ENCODE results near the gene AGXT. TPM values are rescaled to one million over a fixed set of nuclear protein-coding genes. Genes with fewer than 3 reads are reported as not detected.

AGXT gene
- total RNA-seq, 1 experiment from 2014 or later, result not detected

DNA sequence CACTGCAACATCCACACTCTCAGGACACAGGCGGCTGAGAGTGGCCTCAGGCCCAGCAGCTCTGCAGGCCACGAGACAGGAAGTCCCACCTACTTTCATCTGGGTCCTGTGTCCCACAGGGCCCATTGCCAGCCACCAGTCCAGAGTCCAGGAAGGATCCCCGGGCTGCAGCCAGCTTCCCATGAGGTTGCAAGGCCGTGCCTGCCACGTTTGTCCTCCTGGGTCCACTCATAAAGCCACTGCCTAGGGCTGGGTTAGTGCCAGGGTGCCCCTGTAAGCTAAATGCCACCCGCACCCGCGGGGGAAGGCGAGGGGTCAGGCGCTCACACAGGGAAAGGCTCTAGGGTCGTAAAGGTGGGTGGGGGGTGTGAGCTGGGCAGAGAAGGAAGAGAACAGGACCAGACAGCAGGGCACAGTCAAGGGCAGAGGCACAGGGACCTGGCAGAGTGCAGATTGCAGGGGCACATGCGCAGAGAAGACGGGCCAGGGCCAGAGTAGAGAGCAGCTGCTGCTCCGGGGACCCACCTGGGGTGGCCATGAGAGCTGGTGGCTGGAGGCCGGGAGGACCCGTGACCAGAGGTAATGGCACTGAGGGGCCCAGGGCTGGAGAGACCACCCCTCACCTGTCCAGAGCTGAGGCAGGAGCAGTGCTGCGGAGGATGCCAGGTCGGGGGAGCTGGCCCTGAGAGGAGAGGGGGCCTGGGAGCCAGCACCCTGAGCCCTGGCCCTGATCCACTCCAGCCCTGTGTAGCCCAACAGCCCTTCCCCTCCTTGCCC is 8.0 kb downstream of the AGXT start:
- Histone ChIP-seq H3K9me3 (ENCODE audit: low read length) (no peaks in the 10 kb centered on the region), H3K9ac (ENCODE audit: low read length) (no peak overlapping the region), H3K4me3 (ENCODE audit: low read length) (no peak overlapping the region), H3K4me1 (ENCODE audit: low read length) (peaks cover 3% of the 10 kb centered on the region), H3K36me3 (ENCODE audit: insufficient read depth, low read length) (no peaks in the 10 kb centered on the region), H4K20me1 (ENCODE audit: insufficient read depth, low read depth, low read length) (0 out of 2 replicates have a peak, but pooled peaks cover 4% of the 10 kb centered on the region), H3K4me2 (ENCODE audit: low read depth, low read length, poor library complexity, severe bottlenecking) (no peak overlapping the region), H3K27me3 (ENCODE audit: low read length) (no peaks in the 10 kb centered on the region), H2AFZ (ENCODE audit: low read length) (no peak overlapping the region), H3K27ac (ENCODE audit: low read length) (no peak overlapping the region), H3K9me2 (replicated peaks; ENCODE audit: insufficient read depth, low read length) (no peaks in the 10 kb centered on the region), H3K79me2 (ENCODE audit: low read length) (no peaks in the 10 kb centered on the region)
- DNase-seq, result no peak

DNA sequence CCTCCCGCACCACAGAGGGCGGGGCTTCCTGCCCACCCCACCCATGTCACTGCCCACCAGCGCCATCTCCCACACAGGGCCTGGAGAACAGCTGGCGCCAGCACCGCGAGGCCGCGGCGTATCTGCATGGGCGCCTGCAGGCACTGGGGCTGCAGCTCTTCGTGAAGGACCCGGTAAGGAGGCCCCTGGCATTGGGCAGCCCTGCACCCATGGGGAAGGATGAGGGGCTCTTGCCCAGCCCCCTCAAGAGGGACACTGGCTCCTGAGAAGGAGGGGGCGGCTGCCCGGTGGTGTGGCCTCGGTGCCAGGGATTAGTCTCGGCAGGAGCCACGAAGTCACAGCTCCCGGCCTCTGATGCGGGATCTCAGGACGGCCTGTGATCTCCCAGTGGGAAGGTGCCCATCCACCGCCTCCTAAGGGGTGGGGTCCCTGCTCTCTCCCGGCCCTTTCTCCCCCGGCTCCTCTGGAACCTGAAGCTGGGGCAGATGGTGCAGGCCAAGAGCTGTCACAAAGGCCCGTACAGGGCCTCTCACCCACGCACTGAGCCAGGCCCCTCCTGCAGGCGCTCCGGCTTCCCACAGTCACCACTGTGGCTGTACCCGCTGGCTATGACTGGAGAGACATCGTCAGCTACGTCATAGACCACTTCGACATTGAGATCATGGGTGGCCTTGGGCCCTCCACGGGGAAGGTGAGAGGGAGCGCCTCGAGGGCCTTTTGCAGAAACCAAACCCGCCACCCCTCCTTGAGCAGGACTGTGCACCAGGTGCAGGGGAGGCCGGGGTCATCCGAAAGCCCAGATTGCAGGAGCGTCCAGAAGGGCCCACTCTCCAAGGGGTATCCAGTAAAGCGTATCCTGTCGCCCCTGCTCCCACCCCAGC is 9.1 kb downstream of the AGXT start:
- H3K36me3 ChIP-seq (ENCODE audit: insufficient read depth, low read length), result no peaks in the 10 kb centered on the region
- no peaks in the 10 kb centered on the region for H3K79me2 ChIP-seq (ENCODE audit: low read length)
- H3K9ac ChIP-seq (ENCODE audit: low read length), result no peak overlapping the region
- H3K4me3 ChIP-seq (ENCODE audit: low read length), result no peak overlapping the region
- DNase-seq, result no peak
- peaks cover 3% of the 10 kb centered on the region for H3K4me1 ChIP-seq (ENCODE audit: low read length)
- H4K20me1 ChIP-seq (ENCODE audit: insufficient read depth, low read depth, low read length), result 0 out of 2 replicates have a peak, but pooled peaks cover 4% of the 10 kb centered on the region
- H3K4me2 ChIP-seq (ENCODE audit: low read depth, low read length, poor library complexity, severe bottlenecking), result no peak overlapping the region
- H3K27ac ChIP-seq (ENCODE audit: low read length), result no peak overlapping the region
- H3K9me2 ChIP-seq (replicated peaks; ENCODE audit: insufficient read depth, low read length), result no peaks in the 10 kb centered on the region
- H2AFZ ChIP-seq (ENCODE audit: low read length), result no peak overlapping the region
- no peaks in the 10 kb centered on the region for H3K27me3 ChIP-seq (ENCODE audit: low read length)
- no peaks in the 10 kb centered on the region for H3K9me3 ChIP-seq (ENCODE audit: low read length)

GRCh38 chr2:240878341-240878936 is 9.8 kb downstream of the AGXT start:
- no peaks in the 10 kb centered on the region for H3K9me3 ChIP-seq (ENCODE audit: low read length)
- H2AFZ ChIP-seq (ENCODE audit: low read length), result no peak overlapping the region
- no peaks in the 10 kb centered on the region for H3K9me2 ChIP-seq (replicated peaks; ENCODE audit: insufficient read depth, low read length)
- no peaks in the 10 kb centered on the region for H3K27me3 ChIP-seq (ENCODE audit: low read length)
- no peak overlapping the region for H3K9ac ChIP-seq (ENCODE audit: low read length)
- no peak overlapping the region for H3K4me2 ChIP-seq (ENCODE audit: low read depth, low read length, poor library complexity, severe bottlenecking)
- H4K20me1 ChIP-seq (ENCODE audit: insufficient read depth, low read depth, low read length), result 0 out of 2 replicates have a peak, but pooled peaks cover 3% of the 10 kb centered on the region
- H3K79me2 ChIP-seq (ENCODE audit: low read length), result no peaks in the 10 kb centered on the region
- no peak overlapping the region for H3K4me3 ChIP-seq (ENCODE audit: low read length)
- DNase-seq, result no peak
- H3K27ac ChIP-seq (ENCODE audit: low read length), result no peak overlapping the region
- H3K36me3 ChIP-seq (ENCODE audit: insufficient read depth, low read length), result no peaks in the 10 kb centered on the region
- peaks cover 3% of the 10 kb centered on the region for H3K4me1 ChIP-seq (ENCODE audit: low read length)

GRCh38 chr2:240879105-240879504 is 10.5 kb downstream of the AGXT start:
- Histone ChIP-seq H3K9me2 (replicated peaks; ENCODE audit: insufficient read depth, low read length) (no peaks in the 10 kb centered on the region), H3K4me3 (ENCODE audit: low read length) (no peak overlapping the region), H3K4me1 (ENCODE audit: low read length) (no peaks in the 10 kb centered on the region), H3K9ac (ENCODE audit: low read length) (no peak overlapping the region), H2AFZ (ENCODE audit: low read length) (no peak overlapping the region), H3K27me3 (ENCODE audit: low read length) (no peaks in the 10 kb centered on the region), H3K36me3 (ENCODE audit: insufficient read depth, low read length) (no peaks in the 10 kb centered on the region), H3K4me2 (ENCODE audit: low read depth, low read length, poor library complexity, severe bottlenecking) (no peak overlapping the region), H3K79me2 (ENCODE audit: low read length) (no peaks in the 10 kb centered on the region), H3K27ac (ENCODE audit: low read length) (no peak overlapping the region), H3K9me3 (ENCODE audit: low read length) (no peaks in the 10 kb centered on the region), H4K20me1 (ENCODE audit: insufficient read depth, low read depth, low read length) (no peaks in the 10 kb centered on the region)
- DNase-seq, result no peak

DNA sequence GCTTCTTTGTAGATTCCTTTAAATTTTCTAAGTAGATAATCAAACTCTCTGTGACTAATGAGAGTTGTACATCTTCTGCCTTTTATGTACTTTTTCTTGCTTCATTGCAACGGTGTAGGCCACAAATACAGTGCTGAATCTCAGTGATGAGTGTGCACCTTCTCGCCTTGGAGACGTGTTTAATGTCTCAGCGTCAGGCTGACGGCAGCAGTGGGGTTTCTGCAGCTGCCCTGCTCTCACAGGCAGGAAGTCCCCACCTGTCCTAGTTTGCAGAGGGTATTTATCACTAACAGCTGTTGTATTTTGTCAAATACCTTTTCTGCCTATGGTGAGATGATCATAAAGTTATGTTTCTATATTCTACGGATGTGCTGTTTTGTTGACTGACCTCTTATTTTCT is 13.3 kb downstream of the AGXT start:
- Histone ChIP-seq H3K79me2 (ENCODE audit: low read length) (no peaks in the 10 kb centered on the region), H3K9ac (ENCODE audit: low read length) (no peak overlapping the region), H3K27me3 (ENCODE audit: low read length) (no peaks in the 10 kb centered on the region), H3K36me3 (ENCODE audit: insufficient read depth, low read length) (no peaks in the 10 kb centered on the region), H3K27ac (ENCODE audit: low read length) (no peak overlapping the region), H3K9me2 (replicated peaks; ENCODE audit: insufficient read depth, low read length) (no peaks in the 10 kb centered on the region), H3K4me3 (ENCODE audit: low read length) (no peak overlapping the region), H3K4me1 (ENCODE audit: low read length) (no peaks in the 10 kb centered on the region), H3K9me3 (ENCODE audit: low read length) (no peaks in the 10 kb centered on the region), H3K4me2 (ENCODE audit: low read depth, low read length, poor library complexity, severe bottlenecking) (no peak overlapping the region), H4K20me1 (ENCODE audit: insufficient read depth, low read depth, low read length) (no peaks in the 10 kb centered on the region), H2AFZ (ENCODE audit: low read length) (no peak overlapping the region)
- no peak for DNase-seq

DNA sequence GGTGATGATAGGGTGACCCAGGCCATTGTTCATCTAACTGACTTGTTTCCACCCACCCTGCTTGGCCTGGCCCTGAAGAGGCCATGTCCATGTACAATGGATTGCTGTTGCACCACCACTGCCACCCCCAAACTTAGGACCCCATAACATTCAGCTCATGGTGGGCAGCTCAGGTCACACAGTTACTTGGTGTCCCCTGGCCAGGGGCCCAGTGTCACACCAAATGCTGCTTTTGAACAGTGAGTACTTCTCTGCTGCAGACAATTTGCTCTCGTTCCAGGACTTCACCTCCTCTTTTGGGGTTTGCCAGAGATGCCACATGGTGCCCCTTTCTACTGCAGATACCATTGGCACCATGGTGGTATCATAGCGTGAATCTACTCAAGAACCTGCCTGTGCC is 15.6 kb downstream of the AGXT start:
- no peaks in the 10 kb centered on the region for H3K9me2 ChIP-seq (replicated peaks; ENCODE audit: insufficient read depth, low read length)
- H3K4me3 ChIP-seq (ENCODE audit: low read length), result no peak overlapping the region
- H3K4me1 ChIP-seq (ENCODE audit: low read length), result no peaks in the 10 kb centered on the region

GRCh38 chr2:240884745-240885144 is 16.1 kb downstream of the AGXT start:
- no peak overlapping the region for H3K4me3 ChIP-seq (ENCODE audit: low read length)
- H3K9ac ChIP-seq (ENCODE audit: low read length), result no peak overlapping the region

More for the DNA sequence above, 15.6 kb downstream of the AGXT start:
- Histone ChIP-seq H3K9ac (ENCODE audit: low read length) (no peak overlapping the region), H3K79me2 (ENCODE audit: low read length) (no peaks in the 10 kb centered on the region), H3K27ac (ENCODE audit: low read length) (no peak overlapping the region), H3K27me3 (ENCODE audit: low read length) (no peaks in the 10 kb centered on the region), H3K9me3 (ENCODE audit: low read length) (no peaks in the 10 kb centered on the region), H2AFZ (ENCODE audit: low read length) (no peak overlapping the region), H3K4me2 (ENCODE audit: low read depth, low read length, poor library complexity, severe bottlenecking) (no peak overlapping the region), H3K36me3 (ENCODE audit: insufficient read depth, low read length) (no peaks in the 10 kb centered on the region), H4K20me1 (ENCODE audit: insufficient read depth, low read depth, low read length) (no peaks in the 10 kb centered on the region)
- DNase-seq, result no peak

DNA sequence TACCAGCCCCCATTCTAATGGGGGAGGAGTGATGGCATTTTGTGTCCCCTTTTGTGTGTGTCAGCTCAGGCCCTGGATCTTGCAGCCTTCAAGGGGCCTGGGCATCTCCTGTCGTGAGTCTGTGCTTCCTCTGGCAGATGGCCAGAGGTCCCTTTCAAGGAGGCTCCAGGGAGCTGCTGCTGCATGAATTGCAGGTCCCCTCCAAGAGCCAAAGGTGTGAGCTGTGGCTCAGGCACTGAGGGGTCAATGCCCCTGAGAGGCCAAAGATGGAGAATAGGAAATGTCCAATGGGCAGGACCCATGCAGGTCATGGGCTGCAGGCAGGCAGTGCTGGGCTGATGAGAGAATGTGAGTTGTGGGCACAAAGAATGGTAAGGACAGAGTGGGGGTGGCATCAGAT is 16.9 kb downstream of the AGXT start:
- Histone ChIP-seq H3K79me2 (ENCODE audit: low read length) (no peaks in the 10 kb centered on the region), H3K36me3 (ENCODE audit: insufficient read depth, low read length) (no peaks in the 10 kb centered on the region), H3K9ac (ENCODE audit: low read length) (no peak overlapping the region), H3K9me2 (replicated peaks; ENCODE audit: insufficient read depth, low read length) (no peaks in the 10 kb centered on the region), H3K4me2 (ENCODE audit: low read depth, low read length, poor library complexity, severe bottlenecking) (no peak overlapping the region), H3K4me3 (ENCODE audit: low read length) (no peak overlapping the region), H3K27ac (ENCODE audit: low read length) (no peak overlapping the region), H3K4me1 (ENCODE audit: low read length) (no peaks in the 10 kb centered on the region), H4K20me1 (ENCODE audit: insufficient read depth, low read depth, low read length) (no peaks in the 10 kb centered on the region), H3K9me3 (ENCODE audit: low read length) (no peaks in the 10 kb centered on the region), H2AFZ (ENCODE audit: low read length) (no peak overlapping the region), H3K27me3 (ENCODE audit: low read length) (no peaks in the 10 kb centered on the region)
- no peak for DNase-seq

More at GRCh38 chr2:240884745-240885144, 16.1 kb downstream of the AGXT start:
- no peaks in the 10 kb centered on the region for H3K27me3 ChIP-seq (ENCODE audit: low read length)
- H3K9me3 ChIP-seq (ENCODE audit: low read length), result no peaks in the 10 kb centered on the region
- H3K79me2 ChIP-seq (ENCODE audit: low read length), result no peaks in the 10 kb centered on the region
- H3K4me2 ChIP-seq (ENCODE audit: low read depth, low read length, poor library complexity, severe bottlenecking), result no peak overlapping the region
- H3K27ac ChIP-seq (ENCODE audit: low read length), result no peak overlapping the region
- H4K20me1 ChIP-seq (ENCODE audit: insufficient read depth, low read depth, low read length), result no peaks in the 10 kb centered on the region
- DNase-seq, result no peak
- no peaks in the 10 kb centered on the region for H3K9me2 ChIP-seq (replicated peaks; ENCODE audit: insufficient read depth, low read length)
- H3K4me1 ChIP-seq (ENCODE audit: low read length), result no peaks in the 10 kb centered on the region
- H2AFZ ChIP-seq (ENCODE audit: low read length), result no peak overlapping the region
- H3K36me3 ChIP-seq (ENCODE audit: insufficient read depth, low read length), result no peaks in the 10 kb centered on the region

Measured in Karpas-422 (cell line).